ENCODE measurements around the gene GNRH2. TPM values are rescaled to one million over a fixed set of nuclear protein-coding genes. Genes with fewer than 3 reads are reported as not detected.

Gene GNRH2, protein sequence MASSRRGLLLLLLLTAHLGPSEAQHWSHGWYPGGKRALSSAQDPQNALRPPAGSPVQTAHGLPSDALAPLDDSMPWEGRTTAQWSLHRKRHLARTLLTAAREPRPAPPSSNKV
- total RNA-seq, result not detected

DNA sequence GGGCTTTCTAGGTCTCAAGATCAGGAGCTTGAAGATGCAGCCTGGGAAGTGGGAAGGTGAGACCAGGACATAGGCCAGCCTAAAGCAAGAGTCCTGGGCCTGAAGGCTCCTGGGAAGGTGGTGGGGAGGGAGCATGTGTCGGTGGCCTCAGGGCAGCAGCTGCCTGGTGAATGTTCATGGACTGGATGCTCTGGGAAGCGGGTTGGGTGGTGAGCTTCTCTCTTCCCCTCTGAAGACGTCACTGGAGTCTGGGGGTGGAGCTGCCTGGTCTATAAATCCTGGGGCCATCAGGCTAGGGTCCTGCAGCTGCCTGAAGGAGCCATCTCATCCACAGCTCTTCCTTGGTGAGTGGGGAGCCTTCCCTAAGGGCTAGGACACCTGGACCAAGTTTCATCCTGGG, at the start of gene GNRH2:
TSS of gene GNRH2 (plus strand) at position 301 of the 400 bp plus-strand sequence. CDS start 793 bp downstream, outside the sequence.
- TF ChIP-seq, protein P1, sequence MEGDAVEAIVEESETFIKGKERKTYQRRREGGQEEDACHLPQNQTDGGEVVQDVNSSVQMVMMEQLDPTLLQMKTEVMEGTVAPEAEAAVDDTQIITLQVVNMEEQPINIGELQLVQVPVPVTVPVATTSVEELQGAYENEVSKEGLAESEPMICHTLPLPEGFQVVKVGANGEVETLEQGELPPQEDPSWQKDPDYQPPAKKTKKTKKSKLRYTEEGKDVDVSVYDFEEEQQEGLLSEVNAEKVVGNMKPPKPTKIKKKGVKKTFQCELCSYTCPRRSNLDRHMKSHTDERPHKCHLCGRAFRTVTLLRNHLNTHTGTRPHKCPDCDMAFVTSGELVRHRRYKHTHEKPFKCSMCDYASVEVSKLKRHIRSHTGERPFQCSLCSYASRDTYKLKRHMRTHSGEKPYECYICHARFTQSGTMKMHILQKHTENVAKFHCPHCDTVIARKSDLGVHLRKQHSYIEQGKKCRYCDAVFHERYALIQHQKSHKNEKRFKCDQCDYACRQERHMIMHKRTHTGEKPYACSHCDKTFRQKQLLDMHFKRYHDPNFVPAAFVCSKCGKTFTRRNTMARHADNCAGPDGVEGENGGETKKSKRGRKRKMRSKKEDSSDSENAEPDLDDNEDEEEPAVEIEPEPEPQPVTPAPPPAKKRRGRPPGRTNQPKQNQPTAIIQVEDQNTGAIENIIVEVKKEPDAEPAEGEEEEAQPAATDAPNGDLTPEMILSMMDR (IDR thresholded peaks at IDR 0.05; ENCODE audit: low read depth), result no peak

DNA sequence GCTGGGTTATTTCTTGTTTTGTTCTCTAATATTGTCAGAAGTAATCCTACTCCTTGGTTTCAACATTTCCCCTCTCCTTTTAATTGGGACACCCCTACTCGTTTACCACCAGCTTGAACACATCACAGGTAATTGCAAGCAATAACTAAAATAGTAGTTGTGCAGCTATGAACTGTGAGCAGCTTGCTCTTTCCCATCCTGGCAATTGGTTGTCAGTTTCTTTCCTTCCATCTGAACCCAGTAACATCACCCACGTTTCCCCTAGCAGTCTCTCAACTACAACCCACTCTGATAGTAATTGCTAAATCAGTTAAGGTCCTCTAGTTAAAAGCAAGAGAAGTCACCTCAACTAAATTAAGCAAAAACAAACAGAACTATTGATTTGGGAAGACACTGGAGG, 47.6 kb upstream of the GNRH2 start:
- TF ChIP-seq, protein P1 (IDR thresholded peaks at IDR 0.05; ENCODE audit: low read depth), result no peak

DNA sequence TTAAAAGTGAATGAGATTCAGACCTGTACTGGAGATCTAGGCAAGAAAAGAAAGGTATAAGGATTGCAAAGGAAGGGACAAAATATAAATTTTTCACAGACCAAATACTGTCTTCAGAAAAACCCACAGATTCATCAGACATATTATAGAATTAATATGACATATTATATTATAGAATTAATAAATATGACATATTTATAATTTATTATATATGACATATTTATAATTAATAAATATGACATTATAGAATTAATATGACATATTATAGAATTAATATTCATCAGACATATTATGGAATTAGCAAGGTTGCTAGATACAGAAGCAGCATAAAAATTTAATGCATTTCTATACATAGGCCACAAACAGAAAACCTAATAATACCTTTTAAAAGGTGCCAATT, 44.7 kb upstream of the GNRH2 start:
- TF ChIP-seq, protein P1 (IDR thresholded peaks at IDR 0.05; ENCODE audit: low read depth), result no peak

DNA sequence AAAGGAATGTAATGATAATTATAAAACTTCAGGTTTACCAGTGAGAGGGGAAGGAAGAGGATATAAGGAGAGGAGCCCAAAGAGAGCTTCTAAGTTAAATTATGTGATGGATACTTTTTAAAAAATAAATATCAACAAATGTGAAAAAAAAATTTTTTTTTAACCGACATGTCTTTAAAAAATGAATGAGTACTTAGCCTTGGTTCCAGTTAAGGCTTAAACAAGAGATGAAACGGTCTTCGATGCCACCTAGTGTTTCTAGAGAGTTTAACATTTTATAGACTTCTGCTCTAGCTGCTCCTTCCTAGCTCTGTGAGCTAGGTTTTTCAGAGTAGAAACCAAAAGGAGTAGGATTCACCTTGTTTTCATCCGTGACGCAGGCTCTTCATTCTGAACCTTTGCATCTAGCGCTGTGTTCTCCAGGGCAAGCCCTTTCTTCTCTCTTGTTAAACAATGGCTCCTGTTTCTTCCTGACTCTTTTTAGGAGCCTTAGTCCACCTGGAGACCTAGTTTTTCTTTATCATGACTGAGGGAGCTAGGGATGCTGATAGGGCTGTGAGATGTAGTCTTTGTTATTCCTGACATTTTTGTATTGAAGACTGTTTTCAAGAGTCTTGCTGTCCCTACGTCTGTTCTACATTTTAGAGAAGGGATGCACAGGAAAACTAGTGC, 42.4 kb upstream of the GNRH2 start:
- TF ChIP-seq, protein P1 (IDR thresholded peaks at IDR 0.05; ENCODE audit: low read depth), result no peak

DNA sequence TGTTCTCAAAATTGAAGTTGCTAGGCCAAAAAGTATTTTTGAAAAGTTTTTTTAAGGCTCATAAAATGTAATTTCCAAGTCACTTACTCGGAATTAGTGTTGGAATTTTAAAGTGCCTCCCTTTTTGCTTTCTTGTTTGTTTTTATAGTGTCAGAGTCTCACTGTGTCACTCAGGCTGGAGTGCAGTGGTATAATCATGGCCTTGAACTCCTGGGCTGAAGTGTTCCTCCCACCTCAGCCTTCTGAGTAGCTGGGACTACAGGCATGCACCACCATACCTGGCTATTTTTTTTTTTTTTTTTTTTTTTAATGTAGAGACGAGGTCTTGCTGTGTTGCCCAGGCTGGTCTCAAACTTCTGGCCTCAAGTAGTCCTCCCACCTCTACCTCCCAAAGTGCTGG, 40.0 kb upstream of the GNRH2 start:
- TF ChIP-seq, protein P1 (IDR thresholded peaks at IDR 0.05; ENCODE audit: low read depth), result no peak

DNA sequence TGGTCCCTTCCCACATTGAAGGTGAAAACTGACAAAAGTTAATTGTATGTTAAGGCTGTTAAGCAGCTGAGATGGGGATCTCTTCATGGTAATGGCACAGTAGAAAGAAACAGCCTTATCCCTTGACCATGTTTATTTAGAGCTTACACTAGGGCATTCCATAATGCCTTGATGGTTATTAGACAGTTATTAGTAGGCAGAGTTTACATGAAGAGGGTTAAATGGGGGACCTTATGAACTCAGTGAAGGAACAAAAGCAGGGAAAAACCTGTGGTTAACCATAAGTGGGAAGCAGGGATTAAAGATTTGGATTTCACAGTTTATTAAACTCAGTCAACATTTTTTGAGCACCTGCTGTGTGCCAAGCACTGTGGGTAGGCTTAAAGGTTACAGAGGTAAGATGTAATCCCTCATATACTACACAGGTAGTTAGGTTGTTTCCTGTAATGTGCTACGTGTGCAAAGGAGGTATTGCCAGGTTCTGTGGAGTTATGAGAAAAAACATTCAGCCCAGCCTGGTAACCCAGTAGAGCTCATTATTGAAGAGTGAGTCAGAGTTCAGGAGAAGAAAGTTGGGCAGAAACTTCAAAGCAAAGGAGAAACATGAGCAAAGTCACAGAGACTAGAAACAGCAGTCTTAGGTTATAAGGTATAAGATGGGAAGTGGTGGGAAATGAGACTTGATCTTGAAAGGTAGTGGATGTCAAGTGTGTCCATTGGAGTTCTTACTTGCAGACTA, 32.3 kb upstream of the GNRH2 start:
- TF ChIP-seq, protein P1 (IDR thresholded peaks at IDR 0.05; ENCODE audit: low read depth), result no peak

DNA sequence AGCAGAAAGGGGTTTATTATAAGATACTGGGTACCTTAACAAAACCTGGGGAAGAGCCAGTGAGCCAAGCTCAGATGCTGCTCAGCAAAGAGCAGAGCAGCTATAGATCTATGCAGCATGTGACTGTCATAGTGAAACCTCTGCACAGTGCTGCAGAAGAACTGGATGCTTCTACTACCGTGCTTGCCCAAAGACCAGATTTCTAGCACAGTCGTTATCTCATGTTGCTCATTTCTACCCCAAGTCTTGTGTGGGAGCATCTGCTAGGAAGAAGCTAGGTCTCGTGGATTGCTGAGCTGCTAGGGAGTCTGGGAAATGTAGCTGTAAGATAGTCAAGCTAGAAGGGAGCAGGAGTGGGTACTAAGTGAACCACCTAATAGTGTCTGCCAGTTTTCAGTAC, 31.7 kb upstream of the GNRH2 start:
- TF ChIP-seq, protein P1 (IDR thresholded peaks at IDR 0.05; ENCODE audit: low read depth), result no peak

Measured in subcutaneous adipose tissue (tissue), 4 donors.